Activated naive CD4-positive, alpha-beta T cell treated with anti-CD3 and anti-CD28 coated beads for 36 hours (primary cell): ENCODE data around the gene MOK. TPM values are rescaled to one million over a fixed set of nuclear protein-coding genes. Genes with fewer than 3 reads are reported as not detected.

Experiments
- CTCF ChIA-PET: fragments of 350-600 bp; sonication (Branson Sonifier 250); formaldehyde crosslinking; loops from one replicate; lab custom pipeline; 2021; ENCODE audit warnings: antibody characterized with exemption; lab: Charles Lee
- DNase-seq: peaks from one replicate; pipeline ENCODE4 v3.0.0-alpha.2; 2020
- H3K27ac Mint-ChIP-seq: one replicate; pipeline ENCODE4 v1.8.0; 2021; ENCODE audit warnings: mild to moderate bottlenecking, mixed read lengths
- H3K27me3 Mint-ChIP-seq: one replicate; pipeline ENCODE4 v1.8.0; 2021; ENCODE audit warnings: low read depth, mixed read lengths
- H3K36me3 Mint-ChIP-seq: one replicate; pipeline ENCODE4 v1.8.0; 2021; ENCODE audit warnings: low read depth, mixed read lengths
- H3K4me1 Mint-ChIP-seq: one replicate; pipeline ENCODE4 v1.8.0; 2021; ENCODE audit warnings: low read depth, mixed read lengths
- H3K4me3 Mint-ChIP-seq: one replicate; pipeline ENCODE4 v1.8.0; 2021; ENCODE audit warnings: mild to moderate bottlenecking, moderate library complexity, mixed read lengths
- H3K9me3 Mint-ChIP-seq: one replicate; pipeline ENCODE4 v1.8.0; 2021; ENCODE audit warnings: mixed read lengths
- intact Hi-C: fragments of 100-400 bp; cut with micrococcal nuclease; formaldehyde crosslinking; loops from one replicate; pipeline ENCODE4 v1.15.1; 2023
- total RNA-seq, 2 experiments: library from RNA; stranded (reverse); gene quantifications; one replicate each; pipeline ENCODE4 v1.2.3, GENCODE V29; 2021

MOK gene
- total RNA-seq, 2 experiments from 2014 or later, result 1.6 TPM

GRCh38 chr14:102202944-102203343 is 102.0 kb downstream of the MOK start:
- DNase-seq, result no peak
- H3K4me1 Mint-ChIP-seq, result peaks cover 41% of the 10 kb centered on the region
- no peaks in the 10 kb centered on the region for H3K27me3 Mint-ChIP-seq
- H3K4me3 Mint-ChIP-seq, result no peak overlapping the region
- intact Hi-C loops, result loop anchor here (10.0 kb wide), 1 partner anchor 238 kb away; the partner anchor contains the start of gene DYNC1H1
- H3K27ac Mint-ChIP-seq, result no peak overlapping the region
- H3K36me3 Mint-ChIP-seq, result peaks cover 15% of the 10 kb centered on the region
- H3K9me3 Mint-ChIP-seq, result no peaks in the 10 kb centered on the region
- CTCF ChIA-PET, result interaction anchor here (0.7 kb wide), 1 partner anchor 105 kb away, joined by 4 read pairs; no protein-coding TSS in a partner anchor

DNA sequence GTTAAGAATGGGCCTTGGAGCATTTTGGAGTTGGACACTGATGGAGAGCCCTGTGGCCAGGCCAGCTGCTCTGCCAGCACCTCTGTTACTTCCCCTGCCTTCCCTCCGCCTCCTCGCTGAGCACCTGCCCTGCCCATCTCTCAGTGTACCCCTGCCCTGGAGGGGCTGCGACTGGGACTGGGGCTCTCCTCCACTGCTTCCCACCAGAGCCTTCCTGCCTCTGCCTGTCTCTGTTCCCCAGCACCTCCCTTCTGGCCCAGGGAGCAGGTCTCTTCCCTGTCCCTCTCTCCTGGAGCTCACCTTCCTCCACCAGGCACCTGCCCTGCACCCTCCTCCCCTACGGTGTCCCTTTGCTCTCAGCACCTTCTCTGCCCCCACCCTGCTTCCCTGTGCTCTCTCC is 103.2 kb downstream of the MOK start:
- intact Hi-C loops, result loop anchor here (1.0 to 10.0 kb wide), 4 partner anchors 17 to 237 kb away; partner anchors contain the start of genes DYNC1H1 and WDR20
- CTCF ChIA-PET, result interaction anchor here (0.6 kb wide), 1 partner anchor 437 kb away, joined by 4 read pairs; no protein-coding TSS in a partner anchor
- Mint-ChIP-seq H3K27ac (peak overlapping the region; percentile 68), H3K27me3 (no peaks in the 10 kb centered on the region), H3K36me3 (peaks cover 26% of the 10 kb centered on the region), H3K4me1 (peaks cover 52% of the 10 kb centered on the region), H3K9me3 (no peaks in the 10 kb centered on the region), H3K4me3 (no peak overlapping the region)
- DNase-seq, result no peak

GRCh38 chr14:102201353-102201738 is 103.6 kb downstream of the MOK start:
- H3K4me1 Mint-ChIP-seq, result peaks cover 56% of the 10 kb centered on the region
- H3K9me3 Mint-ChIP-seq, result no peaks in the 10 kb centered on the region
- peak; percentile 47 for DNase-seq
- CTCF ChIA-PET, result no interaction called here
- no peak overlapping the region for H3K4me3 Mint-ChIP-seq
- H3K27me3 Mint-ChIP-seq, result no peaks in the 10 kb centered on the region
- intact Hi-C loops, result loop anchor here (1.0 to 10.0 kb wide), 4 partner anchors 17 to 237 kb away; partner anchors contain the start of genes DYNC1H1 and WDR20
- peaks cover 29% of the 10 kb centered on the region for H3K36me3 Mint-ChIP-seq
- H3K27ac Mint-ChIP-seq, result peak overlapping the region; percentile 68

DNA sequence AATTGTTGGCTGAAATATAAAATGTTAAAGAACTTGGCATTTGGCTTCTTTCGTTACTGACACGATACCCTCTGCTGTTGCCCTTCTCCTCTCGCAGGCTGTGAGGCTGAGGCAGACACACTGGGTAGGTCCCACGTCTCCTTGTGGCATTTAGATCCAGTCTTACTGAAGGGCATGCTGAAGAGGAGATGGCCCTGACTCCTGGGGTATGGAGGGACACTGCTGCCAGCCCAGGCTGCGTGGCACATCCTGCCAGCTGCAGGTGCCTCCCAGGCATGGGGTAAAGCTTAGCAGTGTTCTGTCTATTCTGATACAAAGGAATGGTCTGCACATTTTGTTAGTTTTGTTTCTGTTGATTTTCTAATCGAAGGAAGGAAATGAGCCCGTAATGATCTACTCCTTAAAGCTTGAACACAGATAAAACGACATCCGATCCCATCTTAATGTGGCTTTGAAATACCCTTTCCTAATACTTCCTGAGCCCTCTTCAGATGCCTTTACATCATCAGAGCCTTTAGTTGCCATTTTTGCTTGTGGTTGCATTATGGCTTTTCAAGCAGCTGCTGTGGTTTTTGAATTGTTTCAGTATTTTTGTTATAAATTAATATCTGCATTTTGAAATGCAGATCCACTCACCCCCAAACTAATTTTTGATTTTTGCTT is 104.1 kb downstream of the MOK start:
- CTCF ChIA-PET, result interaction anchor here (1.1 kb wide), 1 partner anchor 116 kb away, joined by 4 read pairs; no protein-coding TSS in a partner anchor
- peaks cover 32% of the 10 kb centered on the region for H3K36me3 Mint-ChIP-seq
- H3K4me3 Mint-ChIP-seq, result no peak overlapping the region
- no peaks in the 10 kb centered on the region for H3K27me3 Mint-ChIP-seq
- intact Hi-C loops, result loop anchor here (1.0 to 10.0 kb wide), 4 partner anchors 17 to 236 kb away; partner anchors contain the start of genes DYNC1H1 and WDR20
- no peaks in the 10 kb centered on the region for H3K9me3 Mint-ChIP-seq
- DNase-seq, result peak; percentile 20
- peaks cover 61% of the 10 kb centered on the region for H3K4me1 Mint-ChIP-seq
- H3K27ac Mint-ChIP-seq, result peak overlapping the region; percentile 2

DNA sequence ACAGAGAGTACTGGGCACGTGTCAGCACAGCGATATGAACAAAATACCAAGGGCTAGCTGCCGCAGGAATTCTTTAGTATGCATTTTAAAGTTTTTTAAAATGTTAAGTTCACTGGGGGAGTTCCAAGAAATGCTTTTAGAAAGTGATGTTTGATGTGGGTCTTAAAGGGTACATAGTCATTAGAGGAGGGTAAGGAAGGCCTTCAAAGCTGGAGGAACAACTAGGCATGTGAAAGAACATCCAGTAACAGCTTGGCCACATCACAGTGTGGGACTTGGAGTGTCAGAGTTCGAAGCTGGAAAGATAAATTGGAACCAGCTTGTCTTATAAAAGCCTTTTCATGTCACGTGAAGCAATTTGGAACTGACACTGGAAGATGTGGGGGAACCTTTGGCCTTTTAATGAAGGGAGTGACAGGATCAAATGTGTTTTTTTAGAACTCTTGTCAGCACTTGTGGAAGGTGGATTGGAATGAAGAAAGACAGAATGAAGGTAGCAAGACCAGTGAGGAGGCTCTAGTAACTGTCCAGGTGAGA is 107.6 kb downstream of the MOK start:
- no peak for DNase-seq
- no peak overlapping the region for H3K4me3 Mint-ChIP-seq
- H3K27ac Mint-ChIP-seq, result no peak overlapping the region
- intact Hi-C loops, result no loop called here
- H3K27me3 Mint-ChIP-seq, result no peaks in the 10 kb centered on the region
- peaks cover 75% of the 10 kb centered on the region for H3K4me1 Mint-ChIP-seq
- CTCF ChIA-PET, result no interaction called here
- H3K9me3 Mint-ChIP-seq, result no peaks in the 10 kb centered on the region
- peaks cover 34% of the 10 kb centered on the region for H3K36me3 Mint-ChIP-seq

DNA sequence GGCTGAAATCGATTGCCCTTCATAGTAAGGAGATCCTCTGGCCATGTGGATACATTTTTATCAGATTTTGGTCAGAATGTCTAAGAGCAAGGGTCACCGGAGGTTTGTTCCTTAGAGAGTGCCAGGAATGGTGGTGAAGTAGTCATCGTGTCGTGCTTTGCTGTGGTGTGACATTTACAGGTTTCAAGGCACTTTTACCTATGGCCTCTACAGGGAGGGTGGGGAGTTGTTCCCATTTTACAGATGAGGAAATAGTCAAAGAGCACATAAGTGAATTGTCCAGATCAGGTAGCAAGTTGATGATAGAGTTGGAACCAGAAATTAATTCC is 108.1 kb downstream of the MOK start:
- CTCF ChIA-PET, result no interaction called here
- no peak overlapping the region for H3K27ac Mint-ChIP-seq
- peaks cover 34% of the 10 kb centered on the region for H3K36me3 Mint-ChIP-seq
- no peak for DNase-seq
- H3K4me3 Mint-ChIP-seq, result no peak overlapping the region
- intact Hi-C loops, result no loop called here
- H3K9me3 Mint-ChIP-seq, result no peaks in the 10 kb centered on the region
- H3K27me3 Mint-ChIP-seq, result no peaks in the 10 kb centered on the region
- peaks cover 72% of the 10 kb centered on the region for H3K4me1 Mint-ChIP-seq

DNA sequence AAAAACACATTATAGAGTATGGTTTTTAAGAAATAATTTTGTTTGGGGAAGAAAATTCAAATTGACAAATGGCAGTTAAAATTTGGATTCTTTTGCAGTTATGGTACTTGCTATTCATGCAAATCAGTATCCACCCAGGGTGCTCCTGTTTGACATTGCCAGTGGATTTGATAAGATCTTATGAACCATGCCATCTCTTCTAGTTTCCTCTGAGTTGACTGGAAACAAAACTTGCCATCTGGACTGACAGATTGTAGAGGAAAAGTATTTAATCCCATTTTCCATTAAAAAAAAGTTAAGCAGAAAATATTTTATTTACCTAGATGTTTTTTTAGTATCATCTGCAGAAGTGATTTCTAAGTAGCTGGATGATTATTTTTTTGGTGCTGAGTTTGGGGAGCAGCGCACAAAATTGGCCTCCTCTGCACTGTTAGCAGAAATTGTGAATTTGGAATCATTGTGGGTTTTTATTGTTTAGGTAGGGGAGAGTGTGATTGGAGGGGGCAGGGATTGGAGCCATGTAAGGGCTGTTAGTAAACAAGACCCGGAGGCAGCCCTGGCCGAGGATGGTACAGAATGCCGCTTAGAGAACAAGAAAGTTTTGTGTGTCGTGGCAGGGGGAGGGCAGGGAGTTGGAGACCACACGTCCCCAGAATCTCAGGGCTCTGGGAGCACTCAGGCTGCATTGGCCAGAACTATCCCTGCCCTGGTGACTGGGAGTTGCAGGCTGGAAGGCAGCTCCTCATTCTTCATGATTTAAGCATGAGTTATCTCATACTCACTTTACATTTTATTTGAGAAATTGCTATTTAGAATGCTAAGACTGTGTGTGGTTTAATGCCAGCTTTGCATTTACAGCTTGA is 108.7 kb downstream of the MOK start:
- intact Hi-C loops, result no loop called here
- H3K4me1 Mint-ChIP-seq, result peaks cover 69% of the 10 kb centered on the region
- no peak overlapping the region for H3K4me3 Mint-ChIP-seq
- no peaks in the 10 kb centered on the region for H3K27me3 Mint-ChIP-seq
- CTCF ChIA-PET, result no interaction called here
- peaks cover 34% of the 10 kb centered on the region for H3K36me3 Mint-ChIP-seq
- H3K9me3 Mint-ChIP-seq, result no peaks in the 10 kb centered on the region
- H3K27ac Mint-ChIP-seq, result no peak overlapping the region
- DNase-seq, result no peak

GRCh38 chr14:102195446-102195845 is 109.5 kb downstream of the MOK start:
- Mint-ChIP-seq H3K36me3 (peaks cover 34% of the 10 kb centered on the region), H3K4me1 (peaks cover 65% of the 10 kb centered on the region), H3K9me3 (no peaks in the 10 kb centered on the region), H3K27ac (no peak overlapping the region), H3K4me3 (no peak overlapping the region), H3K27me3 (no peaks in the 10 kb centered on the region)
- no peak for DNase-seq
- intact Hi-C loops, result no loop called here
- CTCF ChIA-PET, result no interaction called here

DNA sequence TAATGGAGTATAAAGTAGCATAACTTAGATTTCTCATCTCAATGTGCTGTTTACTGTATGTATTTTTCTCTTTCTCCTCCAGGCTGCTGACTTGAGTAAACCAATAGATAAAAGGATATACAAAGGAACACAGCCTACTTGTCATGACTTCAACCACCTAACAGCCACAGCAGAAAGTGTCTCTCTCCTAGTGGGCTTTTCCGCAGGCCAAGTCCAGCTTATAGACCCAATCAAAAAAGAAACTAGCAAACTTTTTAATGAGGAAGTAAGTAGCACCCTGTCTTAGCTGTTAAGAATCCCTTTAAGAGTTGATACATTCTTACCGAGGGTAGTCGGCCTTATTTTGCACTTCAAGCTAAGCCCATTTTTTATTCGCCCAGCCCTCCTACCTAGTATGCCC is 110.1 kb downstream of the MOK start:
- no peak for DNase-seq
- intact Hi-C loops, result no loop called here
- H3K27ac Mint-ChIP-seq, result no peak overlapping the region
- no peaks in the 10 kb centered on the region for H3K27me3 Mint-ChIP-seq
- H3K4me1 Mint-ChIP-seq, result peaks cover 62% of the 10 kb centered on the region
- peaks cover 31% of the 10 kb centered on the region for H3K36me3 Mint-ChIP-seq
- H3K4me3 Mint-ChIP-seq, result no peak overlapping the region
- no peaks in the 10 kb centered on the region for H3K9me3 Mint-ChIP-seq
- CTCF ChIA-PET, result no interaction called here

DNA sequence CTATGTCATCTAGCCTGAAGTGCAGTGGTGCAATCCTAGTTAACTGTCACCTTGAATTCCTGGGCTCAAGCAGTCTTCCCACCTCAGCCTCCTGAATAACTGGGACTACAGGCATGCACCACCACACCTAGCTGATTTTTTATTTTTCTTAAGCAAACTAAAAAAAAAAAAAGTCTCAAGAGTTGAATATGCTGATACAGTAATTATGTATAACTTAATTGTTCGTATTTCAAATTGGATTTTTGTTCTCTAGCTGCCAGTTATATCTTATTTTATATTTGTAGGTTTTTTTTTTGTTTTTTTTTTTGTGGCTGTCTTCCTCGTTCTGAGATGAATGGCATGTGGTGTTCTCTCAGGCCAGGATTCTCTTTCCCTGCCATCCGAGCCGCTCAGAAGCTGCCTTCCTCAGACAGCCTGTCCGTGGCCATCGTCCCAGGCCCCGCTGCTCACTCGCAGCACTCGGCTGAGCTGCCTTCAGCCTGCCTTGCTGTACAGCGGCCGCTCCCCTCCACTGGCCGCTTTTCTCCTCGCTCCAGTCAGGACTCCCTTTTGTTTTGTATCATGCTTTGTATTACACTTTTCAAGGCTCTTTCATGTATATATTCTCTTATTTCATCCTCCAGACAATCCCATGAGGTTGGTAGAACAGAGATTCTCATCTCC is 112.0 kb downstream of the MOK start:
- Mint-ChIP-seq H3K4me1 (peaks cover 48% of the 10 kb centered on the region), H3K4me3 (no peak overlapping the region), H3K36me3 (peaks cover 20% of the 10 kb centered on the region), H3K27me3 (no peaks in the 10 kb centered on the region), H3K9me3 (no peaks in the 10 kb centered on the region), H3K27ac (no peak overlapping the region)
- intact Hi-C loops, result no loop called here
- CTCF ChIA-PET, result interaction anchor here (0.9 kb wide), 1 partner anchor 43 kb away, joined by 3 read pairs; no protein-coding TSS in a partner anchor
- no peak for DNase-seq

- Mint-ChIP-seq H3K36me3 (peaks cover 1% of the 10 kb centered on the region), H3K27me3 (no peaks in the 10 kb centered on the region), H3K27ac (no peak overlapping the region), H3K9me3 (no peaks in the 10 kb centered on the region), H3K4me3 (no peak overlapping the region), H3K4me1 (peaks cover 52% of the 10 kb centered on the region)
- CTCF ChIA-PET, result no interaction called here
- DNase-seq, result no peak
- intact Hi-C loops, result loop anchor here (10.0 kb wide), 1 partner anchor 625 kb away; no protein-coding TSS in a partner anchor
Measured at GRCh38 chr14:102189874-102190273, 115.1 kb downstream of the MOK start.

DNA sequence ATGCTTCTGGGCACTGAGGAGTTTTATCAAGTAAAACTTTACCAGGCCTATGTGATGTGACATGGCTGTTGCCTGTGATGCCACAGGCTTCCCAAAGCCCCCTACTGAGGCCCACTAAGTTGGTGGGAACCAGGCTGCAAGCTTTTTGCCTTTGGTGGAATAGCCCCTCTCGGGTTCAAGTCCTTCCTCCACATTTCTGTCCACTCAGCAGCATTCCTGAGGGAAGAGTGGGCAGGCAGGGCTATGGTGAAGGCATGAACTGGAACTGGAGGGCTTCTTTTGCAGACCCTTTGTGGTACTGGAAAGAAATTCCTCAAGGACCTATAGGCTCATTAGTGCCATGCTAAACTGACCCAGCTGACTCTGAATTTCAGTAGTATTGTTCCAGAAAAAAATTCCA is 116.8 kb downstream of the MOK start:
- DNase-seq, result no peak
- Mint-ChIP-seq H3K27me3 (no peaks in the 10 kb centered on the region), H3K9me3 (no peaks in the 10 kb centered on the region), H3K27ac (no peak overlapping the region), H3K4me1 (peaks cover 59% of the 10 kb centered on the region), H3K4me3 (no peak overlapping the region), H3K36me3 (no peaks in the 10 kb centered on the region)
- intact Hi-C loops, result loop anchor here (10.0 kb wide), 1 partner anchor 627 kb away; no protein-coding TSS in a partner anchor
- CTCF ChIA-PET, result interaction anchor here (1.0 kb wide), 2 partner anchors 11 to 92 kb away, joined by 3 read pairs; no protein-coding TSS in a partner anchor
